GM18868 (cell line): ENCODE measurements around the gene USP20.
"Not testable (repeated sequence)": the region's sequence is repeated elsewhere in the genome, so short reads cannot be mapped to it uniquely, and the experiment has no call there.

Experiments used
- ATAC-seq: cut with Tn5 transposase; IDR thresholded peaks from one replicate; pipeline ENCODE4 v1.9.1; 2021; ENCODE audit warnings: mild to moderate bottlenecking, moderate library complexity; ENCODE audit not compliant: unreplicated experiment

The USP20 gene

DNA sequence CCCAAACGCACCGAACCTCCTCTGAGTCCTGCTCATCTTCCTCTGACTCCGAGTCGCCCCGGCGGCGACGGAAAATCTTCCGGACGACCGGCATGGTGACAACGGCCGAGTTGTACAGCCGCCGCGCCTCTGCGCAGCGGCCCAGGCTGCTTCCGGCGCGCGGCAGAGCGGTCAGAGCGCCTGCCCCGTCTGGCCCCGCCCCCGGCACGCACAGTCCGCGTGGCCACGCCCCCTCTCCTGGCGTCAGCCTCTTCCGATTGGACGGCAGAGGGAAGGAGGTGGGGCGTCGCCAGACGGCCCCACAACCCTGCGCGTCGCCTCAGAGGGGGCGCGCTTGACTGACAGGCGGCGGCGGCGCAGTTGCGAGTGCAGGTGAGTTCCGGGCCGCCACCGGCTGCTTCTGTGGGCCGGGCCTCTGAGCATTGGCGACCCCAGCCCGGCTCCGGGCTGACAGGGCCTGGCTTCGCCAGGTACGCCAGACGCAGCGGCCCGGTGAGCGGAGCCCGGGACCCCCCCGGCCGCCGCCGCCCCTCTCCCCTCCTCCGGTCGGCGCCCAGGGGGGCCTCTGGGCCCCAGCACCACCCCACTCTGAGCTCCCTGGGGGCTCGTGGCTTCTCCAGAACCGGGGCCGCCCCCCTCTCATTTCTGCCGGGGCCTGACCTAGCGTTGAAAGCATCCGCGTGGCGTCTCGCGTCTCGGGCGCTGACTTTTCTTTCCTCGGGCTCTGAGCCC, at the start of gene USP20, which contains the start of gene C9orf78:
TSS of gene USP20 (plus strand) at position 331 of the 732 bp plus-strand sequence. CDS start 17,098 bp downstream, outside the sequence.
TSS of gene C9orf78 (minus strand) at position 148 of the 732 bp plus-strand sequence. CDS start at position 94, 54 bp downstream.
- peak; percentile 95 for ATAC-seq

DNA sequence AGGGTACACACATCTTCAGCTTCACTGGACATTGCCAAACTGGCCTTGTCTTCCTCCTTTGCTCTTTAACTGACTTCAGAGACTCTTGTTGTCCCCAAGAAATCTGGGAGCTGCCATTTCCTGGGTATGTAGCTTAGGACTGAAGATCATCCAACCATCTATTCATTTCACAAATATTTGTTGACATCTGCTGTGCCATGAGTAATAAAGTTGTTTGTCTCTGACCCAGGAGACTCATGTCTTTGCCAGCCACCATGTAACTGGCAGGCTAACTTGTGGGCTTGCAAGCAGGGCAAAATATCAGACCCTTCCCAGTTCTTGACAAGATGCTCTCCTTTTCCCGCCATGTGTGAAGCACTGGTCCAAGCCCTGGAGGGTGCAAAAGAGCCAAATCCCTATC, 49.4 kb upstream of the USP20 start:
- no peak for ATAC-seq

DNA sequence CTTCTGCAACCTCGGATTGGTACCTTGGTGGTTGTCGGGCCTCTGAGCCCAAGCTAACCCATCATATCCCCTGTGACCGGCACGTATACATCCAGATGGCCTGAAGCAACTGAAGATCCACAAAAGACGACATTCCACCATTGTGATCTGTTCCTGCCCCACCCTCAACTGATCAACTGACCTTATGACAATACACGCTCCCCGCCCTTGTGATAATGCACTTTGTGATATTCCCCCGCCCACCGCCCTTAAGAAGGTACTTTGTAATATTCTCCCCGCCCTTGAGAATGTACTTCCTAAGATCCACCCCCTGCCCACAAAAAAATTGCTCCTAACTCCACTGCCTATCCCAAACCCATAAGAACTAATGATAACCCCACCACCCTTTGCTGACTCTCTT, 48.8 kb upstream of the USP20 start:
- no peak for ATAC-seq

- ATAC-seq = no peak
These were observed 40.7 kb upstream of the USP20 start for GRCh38 chr9:129794549-129794948.

GRCh38 chr9:129796029-129796428, 39.2 kb upstream of the USP20 start:
- ATAC-seq = not testable (repeated sequence)

GRCh38 chr9:129798973-129799372, 36.3 kb upstream of the USP20 start:
- no peak for ATAC-seq

DNA sequence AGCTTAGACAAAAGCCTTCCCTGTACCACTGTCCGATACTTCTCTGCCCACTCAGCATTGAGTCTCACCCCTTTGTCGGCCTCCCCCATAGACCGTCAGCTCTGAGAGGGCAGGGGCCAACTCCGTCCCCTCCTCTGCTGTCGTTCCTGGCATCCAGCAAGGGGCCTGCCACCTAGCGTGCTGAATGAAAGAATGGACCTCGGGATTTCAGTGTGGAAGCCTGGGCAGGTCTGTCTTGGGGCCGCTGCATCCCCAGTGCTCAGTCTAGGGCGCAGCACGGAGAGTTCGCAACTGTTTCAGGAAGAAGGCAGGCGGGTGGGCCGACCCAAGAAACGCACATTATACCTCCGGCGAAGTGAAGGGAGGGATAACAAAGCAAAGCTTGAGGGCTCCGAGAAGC, 33.8 kb upstream of the USP20 start:
- ATAC-seq = no peak

DNA sequence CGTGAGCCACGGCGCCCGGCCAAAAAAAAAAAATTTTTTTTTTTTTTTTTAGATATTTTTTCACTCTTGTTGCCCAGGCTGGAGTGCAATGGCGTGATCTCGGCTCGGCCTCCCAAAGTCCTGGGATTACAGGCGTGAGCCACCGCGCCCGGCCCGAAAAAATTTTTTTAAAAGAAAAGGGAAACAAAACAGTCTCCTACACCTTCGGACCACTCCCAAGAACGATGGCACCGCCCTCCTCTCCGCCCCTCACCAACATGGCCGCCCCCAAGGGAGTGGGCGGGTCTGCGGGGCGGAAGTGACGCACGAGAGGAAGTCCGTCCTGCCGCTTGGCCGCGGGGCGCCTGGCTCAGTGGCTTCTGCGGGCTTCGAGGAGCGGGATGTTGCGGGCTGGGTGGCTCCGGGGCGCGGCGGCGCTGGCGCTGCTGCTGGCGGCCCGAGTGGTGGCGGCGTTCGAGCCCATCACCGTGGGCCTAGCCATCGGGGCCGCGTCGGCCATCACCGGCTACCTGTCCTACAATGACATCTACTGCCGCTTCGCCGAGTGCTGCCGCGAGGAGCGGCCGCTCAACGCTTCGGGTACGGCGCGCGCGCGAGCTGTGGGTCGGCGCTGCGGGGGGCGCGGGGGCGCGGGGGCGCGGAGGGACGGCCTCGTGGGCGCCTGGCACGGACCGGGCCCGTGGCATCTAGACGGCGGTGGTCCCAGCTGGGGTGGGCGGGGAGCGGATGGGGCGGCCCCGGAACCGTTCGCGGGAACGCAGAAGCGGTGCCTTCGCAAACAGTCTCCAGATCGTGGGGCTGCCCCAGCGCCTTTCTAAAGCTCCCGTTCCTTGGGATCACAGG, 32.2 kb upstream of the USP20 start, which contains the start of gene TOR1B:
TSS of gene TOR1B (plus strand) at position 352 of the 843 bp plus-strand sequence. CDS start at position 381, 29 bp downstream.
- peak; percentile 92 for ATAC-seq

DNA sequence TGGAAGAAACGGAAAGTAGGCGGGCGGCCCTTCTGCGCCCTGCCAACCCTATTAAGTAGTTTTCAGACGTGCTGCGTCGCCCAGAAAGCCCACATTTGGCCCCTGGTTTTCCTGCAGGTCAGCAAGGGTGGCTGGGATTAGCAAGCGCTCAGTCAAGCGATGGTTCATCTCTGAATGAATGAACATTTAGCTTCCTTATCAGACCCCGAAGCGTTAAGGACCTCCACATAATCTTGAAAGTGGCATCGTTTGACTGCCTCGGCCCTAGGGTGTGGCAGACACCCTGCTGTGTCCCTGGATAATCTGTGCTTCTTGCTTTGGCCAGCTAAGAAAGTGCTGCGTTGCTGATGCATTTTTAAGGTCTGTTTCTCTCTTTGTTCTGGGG, 31.6 kb upstream of the USP20 start:
- no peak for ATAC-seq

- ATAC-seq = no peak
These were observed 29.2 kb upstream of the USP20 start for GRCh38 chr9:129806061-129806460.

DNA sequence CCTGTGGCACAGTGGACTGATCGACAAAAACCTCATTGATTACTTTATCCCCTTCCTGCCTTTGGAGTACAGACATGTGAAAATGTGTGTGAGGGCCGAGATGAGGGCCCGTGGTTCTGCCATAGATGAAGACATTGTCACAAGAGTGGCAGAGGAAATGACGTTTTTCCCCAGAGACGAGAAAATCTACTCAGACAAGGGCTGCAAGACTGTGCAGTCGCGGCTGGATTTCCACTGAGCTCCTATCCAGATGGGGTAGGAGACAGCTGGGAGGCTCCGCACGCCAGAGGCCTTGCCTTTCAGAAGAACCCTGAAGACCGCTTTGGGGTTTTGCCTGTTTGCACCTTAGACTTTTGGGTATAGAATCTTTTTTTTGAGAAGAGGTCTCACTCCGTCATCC, 25.9 kb upstream of the USP20 start:
- ATAC-seq = no peak

DNA sequence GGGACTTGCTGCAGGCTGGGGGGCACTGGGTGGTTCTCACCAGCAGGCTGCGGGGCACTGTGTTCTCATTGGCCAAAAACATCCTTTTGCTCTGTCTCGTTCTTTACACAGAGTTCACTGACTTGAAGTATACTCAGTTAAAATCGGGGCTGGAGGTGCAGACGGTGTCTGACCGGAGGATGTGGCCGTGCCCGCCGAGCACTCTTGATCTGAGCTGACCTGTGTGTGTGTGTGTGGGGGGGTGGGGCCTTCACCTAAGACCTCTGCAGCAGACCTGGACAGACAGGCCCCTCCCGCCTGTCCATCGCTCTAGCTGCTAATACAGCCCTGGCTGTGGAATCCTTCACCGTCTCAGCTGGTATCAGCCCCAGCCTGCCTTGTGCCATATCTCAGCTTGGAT, 25.1 kb upstream of the USP20 start:
- ATAC-seq = no peak

DNA sequence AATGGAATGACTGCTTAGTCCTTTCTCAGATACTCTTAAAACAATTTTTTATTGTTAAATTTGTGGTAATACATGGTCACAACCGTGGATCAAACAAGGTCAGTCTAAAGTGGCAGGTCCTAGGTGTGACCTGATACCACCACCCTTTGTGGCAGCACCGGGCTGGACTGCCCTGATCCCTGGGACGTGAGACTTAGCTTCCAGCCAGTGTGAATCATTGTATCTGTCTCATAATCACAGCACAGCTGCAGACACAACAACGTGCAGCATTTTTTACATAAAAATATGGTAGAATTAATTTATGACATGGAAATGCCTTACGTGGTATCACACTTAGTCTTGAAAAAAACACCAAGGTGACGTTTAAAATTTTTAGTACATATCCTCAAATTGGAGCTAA, 24.5 kb upstream of the USP20 start:
- ATAC-seq = no peak

- ATAC-seq = no peak
These were observed 23.3 kb upstream of the USP20 start for GRCh38 chr9:129811967-129812363.

- no peak for ATAC-seq
These were observed 22.9 kb upstream of the USP20 start for GRCh38 chr9:129812385-129812784.

DNA sequence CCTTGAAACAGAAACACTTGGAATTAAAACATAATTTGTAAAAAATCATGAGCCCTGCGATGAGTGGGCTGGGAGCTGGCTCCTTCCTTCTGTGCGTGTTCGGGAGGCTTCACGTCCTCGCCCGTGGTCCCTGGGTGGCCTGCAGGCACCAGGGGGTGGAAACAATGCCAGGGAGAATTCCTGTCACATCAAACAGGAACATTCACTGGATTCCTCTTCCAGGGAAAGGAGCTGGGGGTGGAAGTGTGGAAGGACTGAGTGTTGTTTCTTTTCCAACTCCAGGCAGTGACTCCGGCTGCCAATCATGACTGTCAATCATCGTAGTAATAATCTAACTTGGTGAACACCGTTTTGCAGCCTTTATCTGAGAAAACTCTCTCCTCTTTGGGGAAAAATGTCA, 21.6 kb upstream of the USP20 start:
- no peak for ATAC-seq

DNA sequence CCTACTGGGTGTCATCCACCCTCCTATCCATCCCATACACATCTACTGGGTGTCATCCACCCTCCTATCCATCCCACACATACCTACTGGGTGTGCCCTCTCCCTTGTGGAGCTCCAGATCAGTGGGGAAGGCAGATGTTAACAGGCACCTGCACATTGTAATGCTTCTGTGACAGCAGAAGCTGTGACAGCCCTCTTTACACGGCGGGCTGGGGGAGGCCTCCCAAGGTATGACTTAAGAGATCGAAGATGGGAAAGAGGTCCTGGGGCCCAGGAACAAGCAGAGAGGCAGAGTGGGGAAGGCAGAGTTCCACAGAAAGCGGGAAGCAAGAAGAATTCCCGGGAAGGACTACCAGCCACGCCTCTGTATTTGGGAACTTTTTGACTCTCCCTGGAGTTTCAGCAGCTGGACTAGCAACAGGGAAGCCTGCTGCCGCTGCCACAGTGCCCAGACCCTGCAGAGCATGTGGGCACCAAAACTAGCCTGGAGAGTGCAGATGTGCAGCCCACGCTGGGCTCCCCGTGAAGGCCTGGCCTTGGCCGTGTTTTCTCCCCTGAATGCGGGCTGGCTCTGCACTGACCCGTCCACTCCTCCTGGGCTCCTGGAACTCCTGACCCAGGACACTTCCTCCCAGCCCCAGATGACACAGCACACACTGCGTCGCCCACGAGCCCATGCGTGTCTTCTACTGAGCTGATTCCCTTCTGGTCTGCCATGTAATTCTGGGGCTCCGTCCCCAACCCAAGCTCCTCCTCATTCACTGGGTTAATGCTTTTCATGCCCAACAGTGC, 20.6 kb upstream of the USP20 start:
- no peak for ATAC-seq

GRCh38 chr9:129815278-129815677, 20.0 kb upstream of the USP20 start:
- no peak for ATAC-seq

DNA sequence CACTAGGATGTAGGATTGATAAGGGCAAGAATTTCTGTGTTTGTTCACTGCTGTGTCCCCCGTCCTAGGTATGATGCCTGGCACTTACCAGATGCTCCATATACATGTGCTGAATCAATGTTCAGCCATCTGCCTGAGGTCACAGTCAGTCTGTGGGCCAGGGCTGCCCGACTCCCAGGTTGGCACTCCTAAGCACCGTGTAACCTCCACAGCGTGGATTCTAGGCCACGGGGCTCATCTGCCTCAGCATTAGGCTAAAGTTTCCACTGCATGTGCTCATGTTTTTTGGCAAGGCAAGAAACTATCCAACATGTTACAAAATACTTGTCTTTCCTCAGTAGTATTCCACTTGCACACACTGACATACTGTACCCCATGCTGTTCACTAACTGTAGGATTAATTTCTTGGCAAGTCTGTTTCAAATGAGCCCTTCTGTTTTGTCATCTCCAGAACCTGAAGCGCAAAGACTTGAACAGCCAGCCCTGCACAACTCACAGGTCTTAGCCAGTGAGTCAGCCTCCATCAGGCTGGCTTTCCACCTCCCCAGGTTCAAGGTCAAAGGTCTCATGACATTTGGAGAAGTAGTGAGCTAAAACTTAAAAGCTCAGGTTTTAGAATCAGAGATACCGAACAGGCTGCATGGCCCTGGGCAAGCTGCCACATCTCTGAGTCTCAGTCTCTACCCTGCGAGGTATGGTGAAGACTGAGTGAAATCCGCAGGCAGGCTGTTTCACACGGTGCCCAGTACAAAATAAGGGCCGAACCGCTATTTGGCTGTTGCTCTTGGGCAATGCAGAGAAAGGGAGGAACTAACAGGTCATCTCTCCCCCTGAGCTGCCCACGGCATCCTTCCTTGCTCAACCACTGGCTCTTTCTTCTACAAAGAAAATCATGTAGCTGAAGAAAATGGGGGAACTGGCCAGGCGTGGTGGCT, 18.5 kb upstream of the USP20 start:
- no peak for ATAC-seq

DNA sequence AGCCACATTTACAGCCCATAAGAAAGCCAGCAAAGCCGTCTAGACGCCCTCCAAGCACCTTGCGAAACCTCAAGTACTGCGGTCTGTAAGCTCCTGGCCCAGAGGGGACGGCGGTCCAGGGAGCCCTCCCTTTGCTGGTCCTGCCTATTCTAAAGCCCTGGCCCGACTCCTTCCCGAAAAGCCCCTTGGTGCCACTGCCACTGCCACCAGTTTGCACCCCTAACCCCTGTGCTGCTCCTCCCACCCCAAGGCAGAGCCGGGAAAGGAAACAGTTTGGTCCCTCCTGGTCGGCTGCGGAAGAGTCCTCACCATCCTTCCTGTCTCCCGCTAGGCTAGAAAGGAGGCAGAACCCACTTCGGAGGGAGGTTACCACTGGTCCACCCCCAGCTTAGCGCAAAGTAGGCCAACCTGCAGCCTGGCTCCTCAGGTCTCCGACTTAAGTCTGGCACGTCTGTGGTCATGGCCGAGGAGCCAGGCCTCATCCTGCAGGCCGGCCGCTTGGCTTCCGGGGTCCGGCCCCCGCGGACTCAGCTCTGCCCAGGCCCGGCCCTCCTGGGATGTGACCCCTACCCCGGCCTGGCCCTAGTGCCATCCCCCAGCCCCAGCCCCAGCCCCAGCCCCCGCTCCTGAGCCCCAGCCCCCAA, 12.2 kb upstream of the USP20 start:
- no peak for ATAC-seq
